Liver (tissue), 9 donors: ENCODE data around the gene DTNB. TPM values are rescaled to one million over a fixed set of nuclear protein-coding genes. Genes with fewer than 3 reads are reported as not detected.
A peak's percentile ranks its signal among the peaks of the same experiment; 100 is the strongest.

ENCODE experiments used
- DNase-seq: peaks from one replicate; pipeline ENCODE4 v3.0.0-alpha.2; 2017; ENCODE audit warnings: low spot score
- H3K27ac ChIP-seq, 2 donors: one replicate each; pipeline ENCODE4 v1.7.0; 2013; ENCODE audit warnings: inconsistent platforms in 2 of 2, low read length in 2 of 2, control low read depth in 1 of 2, low read depth in 1 of 2, mild to moderate bottlenecking in 1 of 2
- H3K27me3 ChIP-seq, 4 donors: one replicate each; pipeline versions ENCODE4 v1.6.1 to v1.7.0; 2013; ENCODE audit warnings: low read length in 3 of 4, inconsistent platforms in 1 of 4, mild to moderate bottlenecking in 1 of 4, moderate library complexity in 1 of 4; ENCODE audit not compliant: control insufficient read depth in 4 of 4, insufficient read depth in 4 of 4
- H3K36me3 ChIP-seq, 4 donors: one replicate each; pipeline versions ENCODE4 v1.6.1 to v1.7.0; 2013; ENCODE audit warnings: low read length in 3 of 4, mild to moderate bottlenecking in 3 of 4, low read depth in 1 of 4, moderate library complexity in 1 of 4; ENCODE audit not compliant: control insufficient read depth in 4 of 4, insufficient read depth in 3 of 4
- H3K4me1 ChIP-seq, 4 donors: one replicate each; pipeline versions ENCODE4 v1.6.1 to v1.7.0; 2013; ENCODE audit warnings: low read length in 3 of 4, mild to moderate bottlenecking in 3 of 4, moderate library complexity in 1 of 4; ENCODE audit not compliant: control insufficient read depth in 4 of 4, insufficient read depth in 4 of 4
- H3K4me3 ChIP-seq, 3 donors: one replicate each; pipeline versions ENCODE4 v1.6.1 to v1.7.0; 2013; ENCODE audit warnings: low read length in 3 of 3, control low read depth in 1 of 3, low read depth in 1 of 3, mild to moderate bottlenecking in 1 of 3
- H3K9ac ChIP-seq, 2 donors: one replicate each; pipeline ENCODE4 v1.7.0; 2013; ENCODE audit warnings: low read length in 2 of 2, mild to moderate bottlenecking in 2 of 2, moderate library complexity in 2 of 2, control low read depth in 1 of 2, low read depth in 1 of 2
- H3K9me3 ChIP-seq, 4 donors: one replicate each; pipeline versions ENCODE4 v1.6.1 to v1.7.0; 2013; ENCODE audit warnings: low read length in 3 of 4; ENCODE audit not compliant: control insufficient read depth in 4 of 4
- ATF3 ChIP-seq: IDR thresholded peaks from 2 replicates; pipeline ENCODE4 v1.6.1; 2016; ENCODE audit warnings: antibody characterized with exemption
- CTCF ChIP-seq: fragments of 150-350 bp; IDR thresholded peaks from 2 replicates; pipeline ENCODE4 v1.5.1; 2017; ENCODE audit warnings: improper control_type of control experiment, low read depth, low read length; ENCODE audit not compliant: missing input control
- FOXA2 ChIP-seq: IDR thresholded peaks from 2 replicates; pipeline ENCODE4 v1.6.1; 2016; ENCODE audit warnings: antibody characterized with exemption
- GABPA ChIP-seq, 2 donors: IDR thresholded peaks in 1 of 2; conservative IDR thresholded peaks in 1 of 2; 2 replicates each; pipeline ENCODE4 v1.6.1; 2016; ENCODE audit warnings: antibody characterized with exemption in 2 of 2, mild to moderate bottlenecking in 1 of 2, moderate library complexity in 1 of 2
- HNF4A ChIP-seq, 2 donors: conservative IDR thresholded peaks; 2 replicates each; pipeline ENCODE4 v1.6.1; 2016; ENCODE audit warnings: antibody characterized with exemption in 2 of 2, mild to moderate bottlenecking in 2 of 2
- JUND ChIP-seq, 2 donors: IDR thresholded peaks; 2 replicates each; pipeline ENCODE4 v1.6.1; 2016; ENCODE audit warnings: antibody characterized with exemption in 2 of 2
- MAX ChIP-seq: IDR thresholded peaks from 2 replicates; pipeline ENCODE4 v1.6.1; 2016; ENCODE audit warnings: antibody characterized with exemption
- NR2F2 ChIP-seq: IDR thresholded peaks from 2 replicates; pipeline ENCODE4 v1.6.1; 2016; ENCODE audit warnings: antibody characterized with exemption
- RAD21 ChIP-seq, 2 donors: IDR thresholded peaks; 2 replicates each; pipeline ENCODE4 v1.6.1; 2016; ENCODE audit warnings: antibody characterized with exemption in 2 of 2, mild to moderate bottlenecking in 2 of 2
- REST ChIP-seq: IDR thresholded peaks from 2 replicates; pipeline ENCODE4 v1.6.1; 2016; ENCODE audit warnings: antibody characterized with exemption, mild to moderate bottlenecking
- RXRA ChIP-seq, 2 donors: IDR thresholded peaks; 2 replicates each; pipeline ENCODE4 v1.6.1; 2017 to 2018; ENCODE audit warnings: antibody characterized with exemption in 2 of 2, mild to moderate bottlenecking in 1 of 2
- SP1 ChIP-seq: IDR thresholded peaks from 2 replicates; pipeline ENCODE4 v1.6.1; 2018; ENCODE audit warnings: antibody characterized with exemption, mild to moderate bottlenecking
- TAF1 ChIP-seq: conservative IDR thresholded peaks from 2 replicates; pipeline ENCODE4 v1.6.1; 2016; ENCODE audit warnings: antibody characterized with exemption, mild to moderate bottlenecking
- YY1 ChIP-seq: IDR thresholded peaks from 2 replicates; pipeline ENCODE4 v1.6.1; 2016; ENCODE audit warnings: antibody characterized with exemption, mild to moderate bottlenecking
- ZBTB33 ChIP-seq: IDR thresholded peaks from 2 replicates; pipeline ENCODE4 v1.6.1; 2016; ENCODE audit warnings: antibody characterized with exemption
- WGBS: extraction: QIAGEN DNeasy Blood & Tissue Kit; methylation state at CpG from one replicate; pipeline ENCODE4 v1.1.7; 2013; 5-methylcytosine and 5-hydroxymethylcytosine counted together
- polyA plus RNA-seq, 2 donors: library from polyadenylated mRNA; stranded (reverse) in 1 of 2; unstranded in 1 of 2; fragments of 200-250 nt in 1 of 2; fragments of >200 nt in 1 of 2; fragmentation: Nextera tagmentation in 1 of 2; extraction: Ambion mirVana in 1 of 2; gene quantifications; one replicate each; pipeline versions ENCODE4 v1.2.1 to v1.2.3, GENCODE V29; 2013 to 2015
- total RNA-seq, 2 donors: library from RNA; depleted of rRNA; stranded (reverse); fragments of >200 nt; gene quantifications; one replicate each; pipeline ENCODE4 v1.2.3, GENCODE V29; 2014
- donor health status: healthy.
- donor health status: healthy.
- donor health status: healthy.
- donor health status: healthy.
- donor health status: healthy.

The DTNB gene
- total and polyA plus RNA-seq, 4 donors: 3.3 to 10.5 (median 6.4) TPM

GRCh38 chr2:25558262-25558661 is 115.1 kb downstream of the DTNB start:
- Histone ChIP-seq H3K9ac (peak overlapping the region in 1 of 2 donors; percentile 13), H3K36me3 (no peaks in the 10 kb centered on the region), H3K27me3 (no peaks in the 10 kb centered on the region), H3K27ac (no peak overlapping the region), H3K9me3 (no peaks in the 10 kb centered on the region), H3K4me1 (no peaks in the 10 kb centered on the region), H3K4me3 (no peak overlapping the region)
- TF ChIP-seq ATF3 (no peak), ZBTB33 (no peak), YY1 (no peak), TAF1 (no peak), RAD21 (IDR thresholded peaks at IDR 0.05) (no peak), CTCF (no peak), REST (no peak), HNF4A (conservative IDR thresholded peaks at IDR 0.05) (no peak), MAX (no peak), JUND (IDR thresholded peaks at IDR 0.05) (no peak), SP1 (no peak), FOXA2 (no peak), NR2F2 (no peak), GABPA (IDR thresholded peaks at IDR 0.05 in 1 of 2, conservative IDR thresholded peaks at IDR 0.05 in 1 of 2) (no peak)
- 84% methylated on average over 2 of the region's 2 CpGs for WGBS
- DNase-seq: no peak

GRCh38 chr2:25557179-25558036 is 116.0 kb downstream of the DTNB start:
- no peak overlapping the region for H3K9ac ChIP-seq
- H3K9me3 ChIP-seq: no peaks in the 10 kb centered on the region
- DNase-seq: no peak
- TF ChIP-seq RXRA (IDR thresholded peaks at IDR 0.05) (no peak), GABPA (IDR thresholded peaks at IDR 0.05 in 1 of 2, conservative IDR thresholded peaks at IDR 0.05 in 1 of 2) (no peak), MAX (no peak), JUND (IDR thresholded peaks at IDR 0.05) (no peak)
- H3K4me1 ChIP-seq: no peaks in the 10 kb centered on the region
- no peak overlapping the region for H3K4me3 ChIP-seq
- no peaks in the 10 kb centered on the region for H3K27me3 ChIP-seq
- no peak overlapping the region for H3K27ac ChIP-seq
- H3K36me3 ChIP-seq: no peaks in the 10 kb centered on the region
- WGBS: 92% methylated on average over 6 of the region's 6 CpGs
